HepG2 (cell line): Measurements from ENCODE around the gene CAPN9. TPM values are rescaled to one million over a fixed set of nuclear protein-coding genes. Genes with fewer than 3 reads are reported as not detected.

Source experiments
- ATAC-seq: fragments of 200-7000 bp; cut with Tn5 transposase; 3 replicates; pipeline ENCODE4 v1.9.1; 2020; ENCODE audit warnings: mild to moderate bottlenecking, moderate library complexity
- BruUV-seq: library from RNA; stranded (reverse); fragments of 400-500 nt; replicated peaks from 2 replicates; lab custom pipeline; 2021; lab: Mats Ljungman, UMichigan
- CTCF ChIA-PET: fragments of 300-600 bp; formaldehyde crosslinking; extraction: SDS; loops from one replicate; lab custom pipeline; 2021; ENCODE audit warnings: low total read pairs, inconsistent platforms, low intra/inter-chr PET ratio; lab: Yijun Ruan, JAX
- POLR2A ChIA-PET: fragments of 350-600 bp; sonication (Branson Sonifier 250); formaldehyde crosslinking; loops from one replicate; lab custom pipeline; 2020; ENCODE audit warnings: antibody characterized with exemption, inconsistent platforms; lab: Yijun Ruan, JAX
- DNase-seq: peaks from one replicate; pipeline ENCODE4 v3.0.0-alpha.2; 2015; ENCODE audit warnings: low spot score
- FAIRE-seq: peaks from 3 replicates; lab custom pipeline; 2011; peaks lifted over from hg19 to GRCh38; lab: Jason Lieb, UNC
- H2AFZ ChIP-seq: one replicate; pipeline ENCODE4 v1.6.1; 2011; ENCODE audit warnings: low read length, inconsistent platforms
- H3K27ac ChIP-seq: fragments of 300-600 bp; 3 replicates; pipeline ENCODE4 v1.8.0; 2011; ENCODE audit warnings: mixed run types, mild to moderate bottlenecking, mixed read lengths, low read length, inconsistent platforms; ENCODE audit not compliant: insufficient read depth; ENCODE audit errors: extremely low read length
- H3K27me3 ChIP-seq, 2 experiments: fragments of 200-600 bp in 1 of 2; 2 replicates in 1 of 2; 3 replicates in 1 of 2; pipeline versions ENCODE4 v1.6.0 to v1.8.0; 2011; ENCODE audit warnings: low read length in 2 of 2, mild to moderate bottlenecking in 2 of 2, moderate library complexity in 2 of 2, inconsistent platforms in 1 of 2; ENCODE audit not compliant: insufficient read depth in 2 of 2, control insufficient read depth in 1 of 2
- H3K36me3 ChIP-seq, 2 experiments: fragments of 200-600 bp in 1 of 2; replicated peaks in 1 of 2; 2 replicates in 1 of 2; 3 replicates in 1 of 2; pipeline versions ENCODE4 v1.5.1 to v1.8.0; 2011; ENCODE audit warnings: low read length in 2 of 2, inconsistent platforms in 1 of 2; ENCODE audit not compliant: insufficient read depth in 2 of 2, control insufficient read depth in 1 of 2
- H3K4me1 ChIP-seq: 2 replicates; pipeline ENCODE4 v1.5.1; 2012; ENCODE audit warnings: low read length, inconsistent platforms; ENCODE audit not compliant: insufficient read depth
- H3K4me2 ChIP-seq: 2 replicates; pipeline ENCODE4 v1.6.0; 2011; ENCODE audit warnings: low read depth, low read length, inconsistent platforms
- H3K4me3 ChIP-seq, 3 experiments: fragments of 200-600 bp in 1 of 3; sonication (generic), shearing (Covaris generic) in 1 of 3; replicated peaks in 1 of 3; 2 replicates each; pipeline ENCODE4 v1.5.1; 2011 to 2016; ENCODE audit warnings: low read length in 3 of 3, inconsistent platforms in 2 of 3, low read depth in 2 of 3, mild to moderate bottlenecking in 2 of 3, control low read depth in 1 of 3, mixed read lengths in 1 of 3; ENCODE audit not compliant: insufficient read depth in 1 of 3
- H3K79me2 ChIP-seq: one replicate; pipeline ENCODE4 v1.6.1; 2011; ENCODE audit warnings: low read length, inconsistent platforms; ENCODE audit not compliant: insufficient read depth
- H3K9ac ChIP-seq: 2 replicates; pipeline ENCODE4 v1.6.0; 2011; ENCODE audit warnings: mild to moderate bottlenecking, low read depth, low read length, inconsistent platforms; ENCODE audit not compliant: insufficient read depth
- H3K9me3 ChIP-seq: 2 replicates; pipeline ENCODE4 v1.5.1; 2012; ENCODE audit warnings: mild to moderate bottlenecking, low read length
- H4K20me1 ChIP-seq: 2 replicates; pipeline ENCODE4 v1.6.0; 2011; ENCODE audit warnings: inconsistent platforms, mild to moderate bottlenecking, low read length, moderate library complexity; ENCODE audit not compliant: insufficient read depth
- CTCF ChIP-seq: sonication (generic); formaldehyde crosslinking; IDR thresholded peaks from 2 replicates; pipeline ENCODE4 v1.5.0; 2020; ENCODE audit warnings: mild to moderate bottlenecking, missing genetic modification reagents, moderate library complexity
- JDP2 ChIP-seq: sonication (generic); formaldehyde crosslinking; IDR thresholded peaks from 2 replicates; pipeline ENCODE4 v1.8.1; 2022; ENCODE audit warnings: missing genetic modification reagents, borderline replicate concordance
- MBNL3 ChIP-seq: fragments of 250-450 bp; sonication (Bioruptor Pico); conservative IDR thresholded peaks from 2 replicates; pipeline ENCODE4 v1.8.0; 2022; ENCODE audit warnings: mild to moderate bottlenecking, inconsistent platforms
- MEIS1 ChIP-seq: sonication (generic); formaldehyde crosslinking; IDR thresholded peaks from 2 replicates; pipeline ENCODE4 v1.9.0; 2021; ENCODE audit warnings: mild to moderate bottlenecking, missing genetic modification reagents, moderate library complexity, borderline replicate concordance
- MNT ChIP-seq: fragments of 450-650 bp; IDR thresholded peaks from 2 replicates; pipeline ENCODE4 v1.6.1; 2016
- NFIB ChIP-seq: sonication (generic); formaldehyde crosslinking; IDR thresholded peaks from 2 replicates; pipeline ENCODE4 v1.9.0; 2021; ENCODE audit warnings: missing genetic modification reagents, mild to moderate bottlenecking, borderline replicate concordance
- NKX3-1 ChIP-seq: sonication (generic); formaldehyde crosslinking; IDR thresholded peaks from 2 replicates; pipeline ENCODE4 v1.5.0; 2020; ENCODE audit warnings: missing genetic modification reagents
- PITX1 ChIP-seq: sonication (generic); formaldehyde crosslinking; IDR thresholded peaks from 2 replicates; pipeline ENCODE4 v1.5.1; 2020; ENCODE audit warnings: mild to moderate bottlenecking, missing genetic modification reagents
- SALL1 ChIP-seq: sonication (generic); formaldehyde crosslinking; IDR thresholded peaks from 2 replicates; pipeline ENCODE4 v1.8.0; 2022; ENCODE audit warnings: mild to moderate bottlenecking, missing genetic modification reagents
- SMC3 ChIP-seq: IDR thresholded peaks from 2 replicates; pipeline ENCODE4 v1.6.1; 2011; ENCODE audit warnings: low read length, improper control_type of control experiment
- ZMYM3 ChIP-seq: sonication (generic); formaldehyde crosslinking; IDR thresholded peaks from 2 replicates; pipeline ENCODE4 v1.5.1; 2020; ENCODE audit warnings: mild to moderate bottlenecking, missing genetic modification reagents
- ZNF484 ChIP-seq: sonication (generic); formaldehyde crosslinking; IDR thresholded peaks from 2 replicates; pipeline ENCODE4 v1.5.1; 2020; ENCODE audit warnings: mild to moderate bottlenecking, low read depth, missing genetic modification reagents, borderline replicate concordance
- ZNF556 ChIP-seq: sonication (generic); formaldehyde crosslinking; IDR thresholded peaks from 2 replicates; pipeline ENCODE4 v1.4.0; 2020; ENCODE audit warnings: mild to moderate bottlenecking, missing genetic modification reagents, borderline replicate concordance
- WGBS: methylation state at CpG from one replicate; pipeline ENCODE4 v1.1.6; 2017; ENCODE audit warnings: low lambda C conversion rate; 5-methylcytosine and 5-hydroxymethylcytosine counted together
- in situ Hi-C: cut with HindIII; loops from 2 replicates; pipeline ENCODE4 v1.10.0; 2017; ENCODE audit warnings: low pct_unique_long_range_greater_than_20kb; ENCODE audit not compliant: extremely low pct_ligation_motif_present
- intact Hi-C: fragments of 100-400 bp; cut with micrococcal nuclease; formaldehyde crosslinking; loops from one replicate; pipeline ENCODE4 v1.10.0; 2022; ENCODE audit not compliant: unreplicated experiment
- polyA plus RNA-seq, 8 experiments: library from polyadenylated mRNA; depleted of rRNA in 3 of 8; stranded (reverse) in 7 of 8; unstranded in 1 of 8; fragments of >200 nt; fragmentation: Illumina TruSeq in 4 of 8; extraction: Trizol in 4 of 8; gene quantifications; 2 replicates each; pipeline versions ENCODE4 v1.2.1 to v1.2.3, GENCODE V29; 2011 to 2016; ENCODE audit warnings: low read depth in 4 of 8, missing spikeins in 1 of 8, mixed read lengths in 1 of 8; ENCODE audit not compliant: insufficient read depth in 1 of 8
- total RNA-seq, 5 experiments: library from RNA; depleted of rRNA; stranded (reverse); fragments of >200 nt; fragmentation: Illumina TruSeq; extraction: Trizol; gene quantifications; 2 replicates each; pipeline ENCODE4 v1.2.3, GENCODE V29; 2016; ENCODE audit warnings: low read depth in 1 of 5

Gene CAPN9
- total and polyA plus RNA-seq, 2 of the 13 experiments (the other 11 are each of a cell fraction or from before 2014, with no cell fraction given): 0.04 to 0.31 TPM

DNA sequence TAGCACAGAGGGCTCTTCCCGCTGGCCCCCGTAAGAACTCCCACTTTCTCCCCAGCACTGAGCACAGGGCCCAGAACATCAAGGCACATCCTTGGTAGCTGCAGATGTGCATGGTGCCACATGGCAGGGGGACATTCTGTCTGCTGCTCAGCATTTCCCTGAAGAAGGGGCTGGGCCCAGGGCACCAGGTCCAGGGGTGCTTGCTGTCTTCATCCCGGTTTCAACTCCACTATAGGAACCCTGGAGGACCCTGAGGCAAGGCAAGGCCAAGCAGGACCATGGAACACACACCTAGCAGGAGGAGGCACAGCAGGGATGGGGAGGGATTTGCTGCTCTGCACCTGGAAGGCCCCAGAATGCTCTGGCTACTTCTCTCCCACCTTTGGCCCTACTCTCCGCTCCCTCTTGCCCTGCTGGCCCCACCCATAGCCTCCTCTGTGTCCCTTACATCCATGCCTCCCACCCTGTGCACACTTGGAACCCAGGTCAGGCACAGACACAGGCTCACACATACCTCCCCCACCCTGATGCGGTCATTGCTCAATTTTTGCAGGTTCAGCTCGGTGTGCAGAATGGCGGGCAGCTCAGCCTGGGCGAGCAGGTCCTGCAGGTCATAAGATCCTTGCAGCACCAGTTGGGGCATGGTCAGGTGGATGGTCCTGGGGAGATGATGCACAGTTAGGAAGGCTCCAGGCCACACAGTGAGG, 43.4 kb upstream of the CAPN9 start (continued):
- TF ChIP-seq MBNL3 (CRISPR knock-in tag) (no peak), MEIS1 (CRISPR knock-in tag) (no peak)
- TF ChIP-seq, all 625 proteins: peak for 36

GRCh38 chr1:230704830-230705229, 42.4 kb upstream of the CAPN9 start:
- POLR2A ChIA-PET: interaction anchor here (5.3 kb wide), 1 partner anchor 8 kb away, joined by 94 read pairs; the partner anchor contains the start of gene AGT
- peak overlapping the region; percentile 36; the same call in 1 of the 2 replicates for H3K4me2 ChIP-seq
- TF ChIP-seq ZNF484 (no peak), JDP2 (CRISPR knock-in tag) (no peak), SMC3 (peak; percentile 3; the same call in 1 of the 2 replicates), PITX1 (0 out of 2 replicates have a peak, but pooled peaks have one; percentile 30), NFIB (CRISPR knock-in tag) (0 out of 2 replicates have a peak, but pooled peaks have one; percentile 61), CTCF (CRISPR knock-in tag) (no peak), NKX3-1 (CRISPR knock-in tag) (no peak), ZNF556 (0 out of 2 replicates have a peak, but pooled peaks have one; percentile 6), SALL1 (CRISPR knock-in tag) (0 out of 2 replicates have a peak, but pooled peaks have one; percentile 10), MNT (peak; percentile 42; the same call in 1 of the 2 replicates), ZMYM3 (CRISPR knock-in tag) (peak; percentile 59; the same call in 1 of the 2 replicates)
- TF ChIP-seq, all 625 proteins: peak for 7
- no peaks in the 10 kb centered on the region for H3K9me3 ChIP-seq
- FAIRE-seq (no peak), DNase-seq (no peak), ATAC-seq (no peak)
- H3K4me3 ChIP-seq: no peak overlapping the region
- peak overlapping the region; percentile 89 for H3K27ac ChIP-seq
- no peak overlapping the region for H2AFZ ChIP-seq
- H3K9ac ChIP-seq: no peak overlapping the region
- peaks cover 45% of the 10 kb centered on the region for H3K79me2 ChIP-seq
- H3K27me3 ChIP-seq: no peaks in the 10 kb centered on the region
- H3K4me1 ChIP-seq: peaks cover 100% of the 10 kb centered on the region
- in situ Hi-C loops (loop anchor here (5.0 kb wide), 1 partner anchor 63 kb away; the partner anchor contains the start of gene COG2), intact Hi-C loops (no loop called here)
- CTCF ChIA-PET: no interaction called here
- peaks cover 29 to 59% of the 10 kb centered on the region in 2 experiments for H3K36me3 ChIP-seq
- BruUV-seq: no TSS peak
- WGBS: 81% methylated on average over 7 of the region's 7 CpGs
- H4K20me1 ChIP-seq: peaks cover 67% of the 10 kb centered on the region
